Prostate gland (tissue), 2 donors: ENCODE measurements around the gene PRRG2.

Experiments used
- CTCF ChIP-seq, 4 experiments: fragments of 200-600 bp in 2 of 4; fragments of 450-650 bp in 2 of 4; sonication (generic) in 2 of 4; IDR thresholded peaks; 1 replicate in 3 of 4; 2 replicates in 1 of 4; pipeline ENCODE4 v1.5.1; 2016 to 2019; ENCODE audit warnings: antibody characterized with exemption in 4 of 4, mild to moderate bottlenecking in 2 of 4, moderate library complexity in 2 of 4
- POLR2A ChIP-seq: fragments of 450-650 bp; IDR thresholded peaks from one replicate; pipeline ENCODE4 v1.6.1; 2016; ENCODE audit warnings: antibody characterized with exemption, mild to moderate bottlenecking

DNA sequence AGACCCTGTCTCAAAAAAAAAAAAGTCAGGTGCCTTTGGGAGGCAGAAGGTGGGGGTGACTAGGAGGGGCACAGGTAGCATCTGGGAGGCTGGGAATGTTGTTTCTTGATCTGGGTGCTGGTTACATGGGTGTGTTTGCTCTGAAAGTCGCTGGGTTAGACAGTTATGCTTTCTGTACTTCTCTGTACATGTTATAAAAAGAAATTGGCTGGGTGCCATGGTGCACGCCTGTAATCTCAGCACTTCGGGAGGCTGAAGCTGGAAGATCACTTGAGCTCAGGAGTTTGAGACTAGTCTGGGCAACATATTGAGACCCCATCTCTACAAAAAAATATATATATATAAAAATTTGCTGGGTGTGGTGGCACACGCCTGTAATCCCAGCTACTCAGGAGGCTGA lies 15.9 kb upstream of the PRRG2 start:
- no peak for TF ChIP-seq POLR2A
- no peak for TF ChIP-seq CTCF (IDR thresholded peaks at IDR 0.05)
